Measurements from ENCODE around the gene TMEM150B.
"Not testable (repeated sequence)": the region's sequence is repeated elsewhere in the genome, so short reads cannot be mapped to it uniquely, and the experiment has no call there.

Gene TMEM150B

GRCh38 chr19:55333870-55334269, 8.7 kb upstream of the TMEM150B start:
- DNase-seq = no peak

- DNase-seq = not testable (repeated sequence)
Measured at GRCh38 chr19:55329791-55330190, 4.7 kb upstream of the TMEM150B start.

- DNase-seq = not testable (repeated sequence)
Measured at GRCh38 chr19:55328774-55329318, 3.7 kb upstream of the TMEM150B start.

GRCh38 chr19:55324662-55325061, 479 bp downstream of the TMEM150B start:
- no peak for DNase-seq

- no peak for DNase-seq
Measured at GRCh38 chr19:55322204-55322885, 2.8 kb downstream of the TMEM150B start.

GRCh38 chr19:55321466-55322137, 3.5 kb downstream of the TMEM150B start:
- no peak for DNase-seq

GRCh38 chr19:55320844-55321419, 4.2 kb downstream of the TMEM150B start:
- no peak for DNase-seq

GRCh38 chr19:55319785-55320184, 5.4 kb downstream of the TMEM150B start:
- DNase-seq = no peak

GRCh38 chr19:55316646-55317045, 8.5 kb downstream of the TMEM150B start:
- no peak for DNase-seq

GRCh38 chr19:55315956-55316525, 9.1 kb downstream of the TMEM150B start:
- no peak for DNase-seq

- no peak for DNase-seq
Measured at GRCh38 chr19:55314396-55314795, 10.7 kb downstream of the TMEM150B start.

- no peak for DNase-seq
Measured at GRCh38 chr19:55312621-55313512, 12.3 kb downstream of the TMEM150B start.

- no peak for DNase-seq
Measured at GRCh38 chr19:55311797-55312196, 13.3 kb downstream of the TMEM150B start.

GRCh38 chr19:55311397-55311796, 13.7 kb downstream of the TMEM150B start:
- no peak for DNase-seq

- DNase-seq = no peak
Measured at GRCh38 chr19:55310498-55310897, 14.6 kb downstream of the TMEM150B start.

GRCh38 chr19:55309448-55309847, 15.7 kb downstream of the TMEM150B start:
- DNase-seq = no peak

GRCh38 chr19:55308281-55308680, 16.9 kb downstream of the TMEM150B start:
- DNase-seq = no peak

GRCh38 chr19:55306712-55307111, 18.4 kb downstream of the TMEM150B start:
- no peak for DNase-seq

- DNase-seq = no peak
Measured at GRCh38 chr19:55305983-55306562, 19.1 kb downstream of the TMEM150B start.

- no peak for DNase-seq
Measured at GRCh38 chr19:55305491-55305890, 19.6 kb downstream of the TMEM150B start.

- no peak for DNase-seq
Measured at GRCh38 chr19:55304980-55305379, 20.2 kb downstream of the TMEM150B start.

All from NCI-H2107 (cell line).